ENCODE measurements around the gene PTPRN2.

The PTPRN2 gene

GRCh38 chr7:157620616-157621015, 967.0 kb downstream of the PTPRN2 start:
- DNase-seq (ENCODE audit: extremely low spot score): no peak
- ChIA-PET POLR2A (no interaction called here), CTCF (no interaction called here)
- TF ChIP-seq ARNT (IDR thresholded peaks at IDR 0.05): no peak
- TF ChIP-seq CTBP1 (IDR thresholded peaks at IDR 0.05; ENCODE audit: borderline replicate concordance): no peak
- no peak for TF ChIP-seq ZNF384 (IDR thresholded peaks at IDR 0.05)
- TF ChIP-seq BHLHE40 (IDR thresholded peaks at IDR 0.05; ENCODE audit: borderline replicate concordance): no peak
- TF ChIP-seq NFRKB (IDR thresholded peaks at IDR 0.05): no peak
- TF ChIP-seq TARDBP (IDR thresholded peaks at IDR 0.05): no peak
- TF ChIP-seq FOXM1 (IDR thresholded peaks at IDR 0.05; ENCODE audit: borderline replicate concordance): no peak
- TF ChIP-seq FOXA1 (IDR thresholded peaks at IDR 0.05): no peak
- no peak for TF ChIP-seq HDGF (IDR thresholded peaks at IDR 0.05; ENCODE audit: borderline replicate concordance)
- TF ChIP-seq ELF4 (IDR thresholded peaks at IDR 0.05): no peak
- TF ChIP-seq LEF1 (IDR thresholded peaks at IDR 0.05; ENCODE audit: borderline replicate concordance): no peak
- TF ChIP-seq SUZ12 (IDR thresholded peaks at IDR 0.05): no peak
- no peak for TF ChIP-seq FOXK2 (IDR thresholded peaks at IDR 0.05)
- TF ChIP-seq PKNOX1 (IDR thresholded peaks at IDR 0.05): no peak
- no peak for TF ChIP-seq L3MBTL2 (conservative IDR thresholded peaks at IDR 0.05)
- TF ChIP-seq SP1 (IDR thresholded peaks at IDR 0.05): no peak

- CTCF ChIA-PET: no interaction called here
- POLR2A ChIA-PET: no interaction called here
- TF ChIP-seq CTBP1 (IDR thresholded peaks at IDR 0.05; ENCODE audit: borderline replicate concordance) (no peak), ZNF384 (IDR thresholded peaks at IDR 0.05) (no peak), HDGF (IDR thresholded peaks at IDR 0.05; ENCODE audit: borderline replicate concordance) (no peak), ARNT (IDR thresholded peaks at IDR 0.05) (no peak), LEF1 (IDR thresholded peaks at IDR 0.05; ENCODE audit: borderline replicate concordance) (no peak), SP1 (IDR thresholded peaks at IDR 0.05) (no peak), TARDBP (IDR thresholded peaks at IDR 0.05) (no peak), L3MBTL2 (conservative IDR thresholded peaks at IDR 0.05) (no peak), FOXA1 (IDR thresholded peaks at IDR 0.05) (no peak)
- DNase-seq (ENCODE audit: extremely low spot score): no peak
These were observed 967.7 kb downstream of the PTPRN2 start for GRCh38 chr7:157619753-157620525.

- TF ChIP-seq BHLHE40 (IDR thresholded peaks at IDR 0.05; ENCODE audit: borderline replicate concordance) (no peak), LEF1 (IDR thresholded peaks at IDR 0.05; ENCODE audit: borderline replicate concordance) (no peak), PKNOX1 (IDR thresholded peaks at IDR 0.05) (no peak), SP1 (IDR thresholded peaks at IDR 0.05) (no peak), NFRKB (IDR thresholded peaks at IDR 0.05) (no peak), SUZ12 (IDR thresholded peaks at IDR 0.05) (no peak), ZNF384 (IDR thresholded peaks at IDR 0.05) (no peak), TARDBP (IDR thresholded peaks at IDR 0.05) (no peak), L3MBTL2 (conservative IDR thresholded peaks at IDR 0.05) (no peak), ARNT (IDR thresholded peaks at IDR 0.05) (no peak), CTBP1 (IDR thresholded peaks at IDR 0.05; ENCODE audit: borderline replicate concordance) (no peak), ELF4 (IDR thresholded peaks at IDR 0.05) (no peak), HDGF (IDR thresholded peaks at IDR 0.05; ENCODE audit: borderline replicate concordance) (no peak), FOXM1 (IDR thresholded peaks at IDR 0.05; ENCODE audit: borderline replicate concordance) (no peak), FOXA1 (IDR thresholded peaks at IDR 0.05) (no peak), FOXK2 (IDR thresholded peaks at IDR 0.05) (no peak)
- DNase-seq (ENCODE audit: extremely low spot score): no peak
- ChIA-PET POLR2A (no interaction called here), CTCF (no interaction called here)
These were observed 968.6 kb downstream of the PTPRN2 start for GRCh38 chr7:157618823-157619606.

- TF ChIP-seq FOXM1 (IDR thresholded peaks at IDR 0.05; ENCODE audit: borderline replicate concordance): no peak
- TF ChIP-seq TARDBP (IDR thresholded peaks at IDR 0.05): no peak
- no peak for TF ChIP-seq SP1 (IDR thresholded peaks at IDR 0.05)
- TF ChIP-seq ZNF384 (IDR thresholded peaks at IDR 0.05): no peak
- TF ChIP-seq HDGF (IDR thresholded peaks at IDR 0.05; ENCODE audit: borderline replicate concordance): no peak
- no peak for TF ChIP-seq L3MBTL2 (conservative IDR thresholded peaks at IDR 0.05)
- TF ChIP-seq LEF1 (IDR thresholded peaks at IDR 0.05; ENCODE audit: borderline replicate concordance): no peak
- TF ChIP-seq CTBP1 (IDR thresholded peaks at IDR 0.05; ENCODE audit: borderline replicate concordance): no peak
- TF ChIP-seq FOXK2 (IDR thresholded peaks at IDR 0.05): no peak
- no peak for TF ChIP-seq ARNT (IDR thresholded peaks at IDR 0.05)
- TF ChIP-seq SUZ12 (IDR thresholded peaks at IDR 0.05): no peak
- no peak for TF ChIP-seq BHLHE40 (IDR thresholded peaks at IDR 0.05; ENCODE audit: borderline replicate concordance)
- no peak for TF ChIP-seq ELF4 (IDR thresholded peaks at IDR 0.05)
- TF ChIP-seq FOXA1 (IDR thresholded peaks at IDR 0.05): no peak
- no peak for TF ChIP-seq NFRKB (IDR thresholded peaks at IDR 0.05)
- no peak for TF ChIP-seq PKNOX1 (IDR thresholded peaks at IDR 0.05)
- POLR2A ChIA-PET: no interaction called here
- CTCF ChIA-PET: no interaction called here
- no peak for DNase-seq (ENCODE audit: extremely low spot score)
These were observed 969.4 kb downstream of the PTPRN2 start for GRCh38 chr7:157618091-157618726.

GRCh38 chr7:157617401-157617800, 970.2 kb downstream of the PTPRN2 start:
- TF ChIP-seq TARDBP (IDR thresholded peaks at IDR 0.05) (no peak), SP1 (IDR thresholded peaks at IDR 0.05) (no peak), CTBP1 (IDR thresholded peaks at IDR 0.05; ENCODE audit: borderline replicate concordance) (no peak), ELF4 (IDR thresholded peaks at IDR 0.05) (no peak), FOXM1 (IDR thresholded peaks at IDR 0.05; ENCODE audit: borderline replicate concordance) (no peak), FOXK2 (IDR thresholded peaks at IDR 0.05) (no peak), ARNT (IDR thresholded peaks at IDR 0.05) (no peak), BHLHE40 (IDR thresholded peaks at IDR 0.05; ENCODE audit: borderline replicate concordance) (no peak), L3MBTL2 (conservative IDR thresholded peaks at IDR 0.05) (no peak), ZNF384 (IDR thresholded peaks at IDR 0.05) (no peak), SUZ12 (IDR thresholded peaks at IDR 0.05) (no peak), NFRKB (IDR thresholded peaks at IDR 0.05) (no peak), PKNOX1 (IDR thresholded peaks at IDR 0.05) (no peak), FOXA1 (IDR thresholded peaks at IDR 0.05) (no peak)

More at GRCh38 chr7:157617401-157617800, 970.2 kb downstream of the PTPRN2 start:
- POLR2A ChIA-PET: no interaction called here
- CTCF ChIA-PET: no interaction called here
- DNase-seq (ENCODE audit: extremely low spot score): no peak
